ENCODE data around the gene GRIK3.

Gene GRIK3

GRCh38 chr1:37037690-37038089 lies 3.4 kb upstream of the GRIK3 start:
- no peak for DNase-seq (ENCODE audit: low read depth)
- no peak overlapping the region for H3K4me3 ChIP-seq (ENCODE audit: low read length)
- TF ChIP-seq CTCF (conservative IDR thresholded peaks at IDR 0.05; ENCODE audit: low read depth, low read length): no peak

GRCh38 chr1:37036667-37037053 lies 2.3 kb upstream of the GRIK3 start:
- no peak for DNase-seq (ENCODE audit: low read depth)
- H3K4me3 ChIP-seq (ENCODE audit: low read length): no peak overlapping the region
- TF ChIP-seq CTCF (conservative IDR thresholded peaks at IDR 0.05; ENCODE audit: low read depth, low read length): no peak

GRCh38 chr1:37035796-37036666 lies 1.7 kb upstream of the GRIK3 start:
- no peak for TF ChIP-seq CTCF (conservative IDR thresholded peaks at IDR 0.05; ENCODE audit: low read depth, low read length)
- no peak overlapping the region for H3K4me3 ChIP-seq (ENCODE audit: low read length)
- no peak for DNase-seq (ENCODE audit: low read depth)

GRCh38 chr1:37035014-37035691 lies 838 bp upstream of the GRIK3 start:
- no peak for TF ChIP-seq CTCF (conservative IDR thresholded peaks at IDR 0.05; ENCODE audit: low read depth, low read length)
- no peak overlapping the region for H3K4me3 ChIP-seq (ENCODE audit: low read length)
- DNase-seq (ENCODE audit: low read depth): no peak

GRCh38 chr1:37033355-37034101 lies 787 bp downstream of the GRIK3 start:
- TF ChIP-seq CTCF (conservative IDR thresholded peaks at IDR 0.05; ENCODE audit: low read depth, low read length): no peak
- DNase-seq (ENCODE audit: low read depth): no peak
- no peak overlapping the region for H3K4me3 ChIP-seq (ENCODE audit: low read length)

- DNase-seq (ENCODE audit: low read depth): no peak
- no peak overlapping the region for H3K4me3 ChIP-seq (ENCODE audit: low read length)
- TF ChIP-seq CTCF (conservative IDR thresholded peaks at IDR 0.05; ENCODE audit: low read depth, low read length): no peak
These were observed 1.5 kb downstream of the GRIK3 start for GRCh38 chr1:37032660-37033354.

All from retinal pigment epithelial cell (primary cell).